Measurements from ENCODE around the gene UTP18.

GRCh38 chr17:51270636-51271035 lies 10.3 kb downstream of the UTP18 start:
- TF ChIP-seq, protein P1, sequence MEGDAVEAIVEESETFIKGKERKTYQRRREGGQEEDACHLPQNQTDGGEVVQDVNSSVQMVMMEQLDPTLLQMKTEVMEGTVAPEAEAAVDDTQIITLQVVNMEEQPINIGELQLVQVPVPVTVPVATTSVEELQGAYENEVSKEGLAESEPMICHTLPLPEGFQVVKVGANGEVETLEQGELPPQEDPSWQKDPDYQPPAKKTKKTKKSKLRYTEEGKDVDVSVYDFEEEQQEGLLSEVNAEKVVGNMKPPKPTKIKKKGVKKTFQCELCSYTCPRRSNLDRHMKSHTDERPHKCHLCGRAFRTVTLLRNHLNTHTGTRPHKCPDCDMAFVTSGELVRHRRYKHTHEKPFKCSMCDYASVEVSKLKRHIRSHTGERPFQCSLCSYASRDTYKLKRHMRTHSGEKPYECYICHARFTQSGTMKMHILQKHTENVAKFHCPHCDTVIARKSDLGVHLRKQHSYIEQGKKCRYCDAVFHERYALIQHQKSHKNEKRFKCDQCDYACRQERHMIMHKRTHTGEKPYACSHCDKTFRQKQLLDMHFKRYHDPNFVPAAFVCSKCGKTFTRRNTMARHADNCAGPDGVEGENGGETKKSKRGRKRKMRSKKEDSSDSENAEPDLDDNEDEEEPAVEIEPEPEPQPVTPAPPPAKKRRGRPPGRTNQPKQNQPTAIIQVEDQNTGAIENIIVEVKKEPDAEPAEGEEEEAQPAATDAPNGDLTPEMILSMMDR (IDR thresholded peaks at IDR 0.05; ENCODE audit: low read depth, low read length, missing input control): no peak
- TF ChIP-seq RAD21 (IDR thresholded peaks at IDR 0.05) (no peak), ATF3 (IDR thresholded peaks at IDR 0.05) (no peak), TAF1 (conservative IDR thresholded peaks at IDR 0.05) (no peak), EGR1 (IDR thresholded peaks at IDR 0.05; ENCODE audit: low read depth in 2 of 2) (no peak), JUND (IDR thresholded peaks at IDR 0.05) (no peak), FOXA2 (IDR thresholded peaks at IDR 0.05) (no peak), SP1 (IDR thresholded peaks at IDR 0.05) (no peak)
- TF ChIP-seq, protein P2, sequence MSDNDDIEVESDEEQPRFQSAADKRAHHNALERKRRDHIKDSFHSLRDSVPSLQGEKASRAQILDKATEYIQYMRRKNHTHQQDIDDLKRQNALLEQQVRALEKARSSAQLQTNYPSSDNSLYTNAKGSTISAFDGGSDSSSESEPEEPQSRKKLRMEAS (IDR thresholded peaks at IDR 0.05): no peak
